GM21723 (cell line): ENCODE results near the gene GLRA1.
"Not testable (repeated sequence)": the region's sequence is repeated elsewhere in the genome, so short reads cannot be mapped to it uniquely, and the experiment has no call there.

ENCODE experiments used
- ATAC-seq: cut with Tn5 transposase; IDR thresholded peaks from one replicate; pipeline ENCODE4 v1.9.1; 2021; ENCODE audit warnings: mild to moderate bottlenecking, moderate library complexity; ENCODE audit not compliant: unreplicated experiment

GLRA1 gene

GRCh38 chr5:151917904-151918303 is 6.7 kb downstream of the GLRA1 start:
- ATAC-seq: no peak

- ATAC-seq: no peak
These were observed 11.2 kb downstream of the GLRA1 start for GRCh38 chr5:151913425-151913824.

- ATAC-seq: no peak
These were observed 12.3 kb downstream of the GLRA1 start for GRCh38 chr5:151912360-151912759.

DNA sequence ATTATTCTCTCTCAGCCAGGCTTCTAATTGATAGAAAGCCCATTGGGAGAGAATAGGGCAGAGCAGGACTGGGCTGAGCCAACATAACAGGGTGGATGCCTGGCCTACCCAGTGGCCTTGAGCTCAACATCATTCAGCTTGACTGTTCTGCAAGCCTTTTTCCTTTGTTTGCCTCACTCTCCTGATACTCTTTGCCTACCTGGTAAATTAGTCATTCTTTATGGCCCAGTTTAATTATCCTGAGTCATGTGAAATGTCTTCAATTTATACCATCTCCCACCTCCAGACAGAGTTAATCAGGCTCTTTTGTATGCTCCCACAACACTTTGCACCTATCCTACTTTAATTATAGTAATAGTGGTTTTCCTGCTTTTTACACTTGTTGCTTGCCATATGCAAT is 13.6 kb downstream of the GLRA1 start:
- no peak for ATAC-seq

DNA sequence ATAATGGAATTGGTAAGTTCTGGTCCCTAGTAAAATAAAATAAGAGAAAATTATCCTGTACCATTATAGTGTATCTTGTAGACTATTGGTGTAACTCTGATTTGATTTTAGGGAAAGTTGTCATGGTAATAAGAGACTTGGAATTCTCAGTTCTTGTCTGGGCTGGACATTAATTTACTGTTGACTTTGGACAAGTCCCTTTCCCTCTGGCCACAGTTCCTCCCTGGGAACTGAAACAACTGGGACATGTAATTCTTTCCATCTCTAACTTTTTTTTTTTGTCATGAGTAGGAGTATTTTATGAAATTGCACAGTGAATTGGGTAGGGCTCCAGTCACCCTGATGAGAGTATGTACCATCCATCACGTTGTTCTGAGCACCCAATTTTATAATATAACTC is 15.0 kb downstream of the GLRA1 start:
- ATAC-seq: no peak

- no peak for ATAC-seq
These were observed 18.4 kb downstream of the GLRA1 start for GRCh38 chr5:151906246-151906645.

- no peak for ATAC-seq
These were observed 19.1 kb downstream of the GLRA1 start for GRCh38 chr5:151905557-151905961.

DNA sequence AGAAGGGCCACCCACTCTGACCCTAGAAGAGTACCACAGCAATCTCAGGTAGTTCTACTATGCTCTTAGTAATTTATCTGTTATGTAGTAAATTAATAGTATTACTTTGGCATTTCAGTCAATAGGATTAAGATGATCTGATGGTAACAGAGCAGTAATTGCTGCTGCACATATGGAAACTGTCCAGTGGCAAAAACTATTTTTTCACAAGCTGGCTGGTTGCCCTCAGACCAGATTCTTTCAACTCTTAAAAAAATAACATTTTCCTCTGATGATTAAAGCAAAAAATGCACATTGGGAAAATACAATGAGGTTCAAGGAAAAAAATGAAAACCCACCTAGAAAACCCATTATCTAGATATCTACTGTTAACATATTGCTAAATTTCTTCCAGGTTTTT is 19.7 kb downstream of the GLRA1 start:
- no peak for ATAC-seq

DNA sequence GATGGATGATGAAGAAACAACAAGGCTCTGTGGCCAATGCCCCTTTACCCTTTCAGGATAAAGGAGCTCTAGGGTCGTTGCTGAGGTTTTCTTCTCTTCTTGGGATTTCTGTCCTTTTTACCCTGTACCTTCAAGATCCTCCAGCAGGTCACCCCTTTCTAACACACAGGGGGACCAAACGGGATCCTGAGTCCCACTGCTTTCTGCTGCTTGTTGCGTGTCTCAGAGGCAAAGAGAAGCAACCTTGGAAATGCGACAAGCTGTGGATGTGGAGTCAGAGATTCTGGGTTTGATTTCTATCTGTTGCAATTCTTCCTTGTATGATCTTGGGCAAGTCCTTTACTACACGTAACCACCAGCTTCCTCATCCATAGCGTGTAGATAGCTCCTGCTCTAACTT is 20.5 kb downstream of the GLRA1 start:
- no peak for ATAC-seq

- peak; percentile 96 for ATAC-seq
These were observed 21.4 kb downstream of the GLRA1 start for GRCh38 chr5:151903243-151903653.

DNA sequence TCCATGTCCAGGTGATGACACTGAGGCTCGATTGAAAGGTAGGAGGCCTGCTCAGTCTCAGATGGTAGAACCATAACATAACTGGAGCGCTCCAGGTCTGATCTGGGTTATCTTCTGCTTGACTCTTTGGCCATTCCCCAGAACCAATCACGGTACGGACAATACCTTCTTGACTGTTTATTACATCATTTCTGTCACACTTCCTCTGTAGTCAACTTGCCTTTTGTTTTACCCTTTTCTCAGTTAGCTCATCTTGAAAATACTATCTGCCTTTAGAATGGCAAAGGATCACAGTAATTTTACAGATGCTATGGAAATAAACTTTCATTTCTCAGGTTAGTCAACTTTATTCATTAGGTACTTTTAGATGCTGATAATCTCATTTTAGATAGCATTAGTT is 22.4 kb downstream of the GLRA1 start:
- no peak for ATAC-seq

DNA sequence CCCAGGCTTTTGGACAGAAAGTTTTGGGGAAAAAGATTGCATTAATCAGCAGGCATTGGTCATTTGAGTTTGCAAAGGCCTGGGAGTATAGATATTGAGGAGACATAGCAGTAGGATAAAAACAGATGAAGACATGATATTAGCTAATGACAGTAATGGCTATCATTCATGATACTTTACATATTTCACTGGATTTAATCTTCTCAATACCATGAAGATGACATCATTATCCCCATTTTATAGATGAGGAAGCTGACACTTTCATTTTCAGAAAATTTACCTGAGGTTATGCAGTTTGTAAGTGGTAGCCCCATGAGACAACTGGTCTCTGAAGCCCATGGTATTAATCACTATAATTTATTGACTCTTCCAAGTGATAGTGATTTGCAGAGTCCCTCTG is 23.0 kb downstream of the GLRA1 start:
- ATAC-seq: no peak

- no peak for ATAC-seq
These were observed 23.8 kb downstream of the GLRA1 start for GRCh38 chr5:151900891-151901290.

GRCh38 chr5:151899399-151899798 is 25.3 kb downstream of the GLRA1 start:
- no peak for ATAC-seq

- no peak for ATAC-seq
These were observed 26.8 kb downstream of the GLRA1 start for GRCh38 chr5:151897896-151898295.

DNA sequence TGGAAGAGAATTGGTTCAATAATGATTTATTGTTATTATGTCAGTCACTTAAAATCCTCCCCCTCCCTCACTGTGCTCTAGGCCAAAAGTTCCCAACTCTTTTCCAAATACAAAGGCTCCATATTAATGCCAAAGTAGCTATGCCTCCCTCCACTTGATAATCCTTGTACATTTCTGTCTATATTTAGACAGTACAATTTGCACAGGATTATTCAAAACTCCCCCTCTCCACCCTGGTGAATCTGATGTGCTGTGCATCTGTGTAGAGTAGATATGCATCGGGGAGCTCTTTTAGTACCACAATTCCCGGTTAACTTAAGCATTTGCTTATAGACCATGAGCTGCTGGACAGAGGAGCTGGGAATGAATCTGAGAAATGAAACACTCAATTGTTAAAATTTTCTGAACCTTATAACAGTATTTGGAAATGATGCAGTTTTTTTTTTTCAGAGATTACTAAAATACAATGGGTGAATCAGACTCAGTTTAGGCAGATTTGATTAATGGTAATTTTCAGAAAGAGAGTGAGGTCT is 27.6 kb downstream of the GLRA1 start:
- ATAC-seq: no peak

DNA sequence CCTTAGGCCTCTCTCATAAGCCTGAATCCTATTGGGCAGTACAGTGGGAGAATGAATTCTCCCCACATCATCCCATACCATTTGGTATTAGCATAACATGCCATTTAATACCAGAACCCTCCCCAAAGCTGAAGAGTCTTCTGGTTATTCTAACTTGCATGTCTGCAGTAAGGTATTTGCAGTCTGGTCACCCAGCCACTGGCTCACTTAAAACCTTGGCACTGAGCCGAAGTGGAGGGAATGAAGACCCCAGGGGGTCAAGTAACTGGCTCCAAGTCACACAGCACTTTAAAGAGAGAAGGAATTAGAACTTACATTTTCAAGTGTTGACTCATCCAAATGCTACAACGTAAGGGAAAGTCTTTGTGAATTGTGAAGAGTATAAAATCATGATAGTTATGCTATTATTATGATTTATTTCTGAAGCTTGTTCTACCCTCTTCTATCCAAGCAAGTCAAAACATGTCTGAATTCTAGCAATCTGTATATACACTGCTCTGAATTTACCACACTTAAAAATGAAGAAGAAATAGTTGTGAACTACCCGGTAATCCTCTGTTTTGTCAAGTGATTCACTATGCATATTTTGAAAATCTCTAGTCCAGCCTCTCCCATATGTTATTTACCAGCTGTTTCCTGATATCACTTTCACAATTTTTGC is 28.5 kb downstream of the GLRA1 start:
- ATAC-seq: no peak

DNA sequence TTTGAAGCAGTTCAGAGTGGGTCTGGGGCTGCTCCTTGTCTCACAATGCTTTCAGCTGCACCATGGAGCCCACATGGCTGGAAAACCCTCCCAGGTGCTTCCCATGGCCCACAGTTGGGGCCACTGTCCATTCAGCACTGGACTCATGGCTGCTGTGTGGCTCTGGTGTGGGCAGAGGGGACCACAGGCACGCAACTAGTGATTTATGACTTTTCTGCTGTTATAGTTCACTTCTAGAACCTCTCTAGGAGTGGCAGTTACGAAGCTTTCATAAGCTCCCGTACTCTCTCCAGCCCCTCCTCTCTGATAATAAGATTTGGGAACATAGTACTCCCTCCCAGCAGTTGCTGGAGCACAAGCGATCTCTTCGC is 29.0 kb downstream of the GLRA1 start:
- ATAC-seq: no peak

DNA sequence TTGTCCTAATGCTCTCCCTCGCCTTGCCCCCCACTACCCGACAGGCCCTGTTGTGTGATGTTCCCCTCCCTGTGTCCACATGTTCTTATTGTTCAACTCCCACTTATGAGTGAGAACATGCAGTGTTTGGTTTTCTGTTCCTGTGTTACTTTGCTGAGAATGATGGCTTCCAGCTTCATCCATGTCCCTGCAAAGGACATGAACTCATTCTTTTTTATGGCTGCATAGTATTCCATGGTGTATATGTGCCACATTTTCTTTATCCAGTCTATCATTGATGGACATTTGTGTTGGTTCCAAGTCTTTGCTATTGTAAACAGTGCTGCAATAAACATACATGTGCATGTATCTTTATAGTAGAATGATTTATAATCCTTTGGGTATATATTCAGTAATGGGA is 31.2 kb downstream of the GLRA1 start:
- not testable (repeated sequence) for ATAC-seq

DNA sequence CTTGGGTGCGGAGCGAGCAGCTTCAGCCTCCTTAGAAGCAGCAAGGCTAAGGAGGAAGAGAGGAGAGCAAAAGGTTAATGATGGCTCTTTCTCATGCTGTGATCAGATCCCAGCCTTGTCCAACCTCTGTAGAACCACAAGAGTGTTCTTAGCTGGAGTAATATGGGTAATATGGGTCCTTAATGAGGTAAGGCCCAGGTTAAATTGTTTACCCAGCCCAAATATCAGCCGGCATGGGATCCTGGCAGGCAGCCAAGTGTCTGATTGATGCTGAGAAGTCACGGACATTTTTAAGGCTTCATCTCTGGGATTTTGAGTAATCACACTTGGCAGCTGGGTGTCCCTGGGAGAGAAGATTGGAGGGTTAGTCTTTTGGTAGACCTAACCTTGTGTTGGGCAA is 32.3 kb downstream of the GLRA1 start:
- no peak for ATAC-seq

GRCh38 chr5:151890299-151890698 is 34.4 kb downstream of the GLRA1 start:
- no peak for ATAC-seq

DNA sequence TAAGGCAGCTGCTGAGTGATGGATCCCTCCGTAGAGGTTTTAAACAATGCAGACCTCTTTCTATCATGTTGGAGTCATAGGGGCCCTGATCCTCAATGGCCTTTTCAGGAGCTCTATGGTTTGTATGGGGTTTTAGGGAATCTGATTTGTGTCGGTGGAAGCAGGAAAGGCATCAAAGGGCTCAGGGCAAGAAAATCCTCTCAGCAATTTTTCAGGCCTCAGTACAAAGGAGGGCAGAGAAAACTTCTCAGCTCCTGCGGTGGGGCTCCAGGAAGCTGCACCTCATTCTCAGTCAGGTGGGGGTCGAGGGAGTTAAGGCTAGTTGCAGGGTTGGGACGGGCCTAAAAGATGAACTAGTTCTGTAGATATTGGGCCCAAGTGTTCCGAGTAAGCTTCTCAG is 35.0 kb downstream of the GLRA1 start:
- ATAC-seq: no peak
